Sigmoid colon (tissue), 4 donors: ENCODE data around the gene PACC1.

ENCODE experiments used
- CTCF ChIP-seq, 4 experiments: fragments of 450-650 bp in 3 of 4; fragments of 200-600 bp in 1 of 4; IDR thresholded peaks; one replicate each; pipeline ENCODE4 v1.5.1; 2016 to 2019; ENCODE audit warnings: antibody characterized with exemption in 4 of 4, mild to moderate bottlenecking in 3 of 4, moderate library complexity in 2 of 4
- POLR2A ChIP-seq, 2 donors: fragments of 450-650 bp; IDR thresholded peaks; one replicate each; pipeline ENCODE4 v1.6.1; 2016; ENCODE audit warnings: antibody characterized with exemption in 2 of 2, mild to moderate bottlenecking in 2 of 2, moderate library complexity in 2 of 2
- POLR2AphosphoS5 ChIP-seq, 4 donors: sonication (generic); formaldehyde crosslinking; IDR thresholded peaks; one replicate each; pipeline ENCODE4 v1.6.1; 2017; ENCODE audit warnings: antibody characterized with exemption in 4 of 4

GRCh38 chr1:212433577-212434462 is 19.1 kb upstream of the PACC1 start:
- TF ChIP-seq POLR2A (IDR thresholded peaks at IDR 0.05) = no peak
- no peak for TF ChIP-seq CTCF (IDR thresholded peaks at IDR 0.05)
- no peak for TF ChIP-seq POLR2AphosphoS5 (IDR thresholded peaks at IDR 0.05)
